Measurements from ENCODE around the gene TNP2. TPM values are rescaled to one million over a fixed set of nuclear protein-coding genes. Genes with fewer than 3 reads are reported as not detected.

TNP2 gene
- total RNA-seq, 1 donor, result not detected

- no peak for DNase-seq (ENCODE audit: low read depth)
- TF ChIP-seq CTCF (IDR thresholded peaks at IDR 0.05; ENCODE audit: insufficient read depth, low read length), result no peak
- H3K4me3 ChIP-seq (ENCODE audit: low read depth, low read length), result no peak overlapping the region
These were observed 1.6 kb upstream of the TNP2 start for GRCh38 chr16:11270602-11271162.

- DNase-seq (ENCODE audit: low read depth), result no peak
- TF ChIP-seq CTCF (IDR thresholded peaks at IDR 0.05; ENCODE audit: insufficient read depth, low read length), result no peak
- no peak overlapping the region for H3K4me3 ChIP-seq (ENCODE audit: low read depth, low read length)
These were observed 4.0 kb downstream of the TNP2 start for GRCh38 chr16:11265124-11265523.

GRCh38 chr16:11264155-11264832 lies 4.8 kb downstream of the TNP2 start:
- H3K4me3 ChIP-seq (ENCODE audit: low read depth, low read length), result no peak overlapping the region
- DNase-seq (ENCODE audit: low read depth), result no peak
- TF ChIP-seq CTCF (IDR thresholded peaks at IDR 0.05; ENCODE audit: insufficient read depth, low read length), result no peak

- DNase-seq (ENCODE audit: low read depth), result no peak
- no peak for TF ChIP-seq CTCF (IDR thresholded peaks at IDR 0.05; ENCODE audit: insufficient read depth, low read length)
- H3K4me3 ChIP-seq (ENCODE audit: low read depth, low read length), result no peak overlapping the region
These were observed 5.4 kb downstream of the TNP2 start for GRCh38 chr16:11263737-11264136.

GRCh38 chr16:11262915-11263314 lies 6.2 kb downstream of the TNP2 start:
- no peak for DNase-seq (ENCODE audit: low read depth)
- H3K4me3 ChIP-seq (ENCODE audit: low read depth, low read length), result no peak overlapping the region
- TF ChIP-seq CTCF (IDR thresholded peaks at IDR 0.05; ENCODE audit: insufficient read depth, low read length), result peak; percentile 2

GRCh38 chr16:11260596-11260966 lies 8.5 kb downstream of the TNP2 start:
- no peak overlapping the region for H3K4me3 ChIP-seq (ENCODE audit: low read depth, low read length)
- no peak for TF ChIP-seq CTCF (IDR thresholded peaks at IDR 0.05; ENCODE audit: insufficient read depth, low read length)
- DNase-seq (ENCODE audit: low read depth), result no peak
